Rectal smooth muscle tissue (tissue), 1 donor: Measurements from ENCODE around the gene NHS.

Source experiments
- H3K27ac ChIP-seq: one replicate; pipeline ENCODE4 v1.7.0; 2013; ENCODE audit warnings: low read depth, low read length, inconsistent platforms
- H3K27me3 ChIP-seq: one replicate; pipeline ENCODE4 v1.7.0; 2013; ENCODE audit warnings: low read length; ENCODE audit not compliant: control insufficient read depth, insufficient read depth
- H3K36me3 ChIP-seq: one replicate; pipeline ENCODE4 v1.7.0; 2013; ENCODE audit warnings: low read length; ENCODE audit not compliant: control insufficient read depth, insufficient read depth
- H3K4me1 ChIP-seq: one replicate; pipeline ENCODE4 v1.7.0; 2013; ENCODE audit warnings: low read length; ENCODE audit not compliant: control insufficient read depth, insufficient read depth
- H3K4me3 ChIP-seq: one replicate; pipeline ENCODE4 v1.7.0; 2013; ENCODE audit warnings: low read length
- H3K9ac ChIP-seq: one replicate; pipeline ENCODE4 v1.7.0; 2013; ENCODE audit warnings: low read length

NHS gene

GRCh38 chrX:17462881-17463280, 87.9 kb downstream of the NHS start:
- Histone ChIP-seq H3K27me3 (no peaks in the 10 kb centered on the region), H3K9ac (no peak overlapping the region), H3K4me1 (no peaks in the 10 kb centered on the region), H3K4me3 (no peak overlapping the region), H3K27ac (no peak overlapping the region), H3K36me3 (no peaks in the 10 kb centered on the region)

- H3K4me3 ChIP-seq: no peak overlapping the region
- H3K27ac ChIP-seq: no peak overlapping the region
- H3K36me3 ChIP-seq: no peaks in the 10 kb centered on the region
- no peaks in the 10 kb centered on the region for H3K4me1 ChIP-seq
- no peaks in the 10 kb centered on the region for H3K27me3 ChIP-seq
- H3K9ac ChIP-seq: no peak overlapping the region
These were observed 89.2 kb downstream of the NHS start for GRCh38 chrX:17464194-17464593.

GRCh38 chrX:17465201-17465600, 90.2 kb downstream of the NHS start:
- no peaks in the 10 kb centered on the region for H3K27me3 ChIP-seq
- no peak overlapping the region for H3K27ac ChIP-seq
- no peaks in the 10 kb centered on the region for H3K4me1 ChIP-seq
- no peak overlapping the region for H3K9ac ChIP-seq
- H3K36me3 ChIP-seq: no peaks in the 10 kb centered on the region
- no peak overlapping the region for H3K4me3 ChIP-seq

GRCh38 chrX:17465802-17466201, 90.8 kb downstream of the NHS start:
- no peaks in the 10 kb centered on the region for H3K27me3 ChIP-seq
- no peaks in the 10 kb centered on the region for H3K36me3 ChIP-seq
- H3K4me3 ChIP-seq: no peak overlapping the region
- no peaks in the 10 kb centered on the region for H3K4me1 ChIP-seq
- H3K27ac ChIP-seq: no peak overlapping the region
- H3K9ac ChIP-seq: no peak overlapping the region

- Histone ChIP-seq H3K4me1 (no peaks in the 10 kb centered on the region), H3K36me3 (no peaks in the 10 kb centered on the region), H3K9ac (no peak overlapping the region), H3K4me3 (no peak overlapping the region), H3K27ac (no peak overlapping the region), H3K27me3 (no peaks in the 10 kb centered on the region)
These were observed 95.1 kb downstream of the NHS start for GRCh38 chrX:17470136-17470535.

- H3K27ac ChIP-seq: no peak overlapping the region
- H3K9ac ChIP-seq: no peak overlapping the region
- H3K4me3 ChIP-seq: no peak overlapping the region
These were observed 96.1 kb downstream of the NHS start for GRCh38 chrX:17471121-17471520.

GRCh38 chrX:17471861-17472260, 96.9 kb downstream of the NHS start:
- no peaks in the 10 kb centered on the region for H3K36me3 ChIP-seq
- H3K9ac ChIP-seq: no peak overlapping the region
- H3K27ac ChIP-seq: no peak overlapping the region
- no peaks in the 10 kb centered on the region for H3K4me1 ChIP-seq
- no peaks in the 10 kb centered on the region for H3K27me3 ChIP-seq
- no peak overlapping the region for H3K4me3 ChIP-seq

More at GRCh38 chrX:17471121-17471520, 96.1 kb downstream of the NHS start:
- no peaks in the 10 kb centered on the region for H3K36me3 ChIP-seq
- no peaks in the 10 kb centered on the region for H3K27me3 ChIP-seq
- no peaks in the 10 kb centered on the region for H3K4me1 ChIP-seq

GRCh38 chrX:17472424-17472823, 97.4 kb downstream of the NHS start:
- H3K4me3 ChIP-seq: no peak overlapping the region
- no peak overlapping the region for H3K27ac ChIP-seq
- no peaks in the 10 kb centered on the region for H3K36me3 ChIP-seq
- no peak overlapping the region for H3K9ac ChIP-seq
- H3K4me1 ChIP-seq: no peaks in the 10 kb centered on the region
- no peaks in the 10 kb centered on the region for H3K27me3 ChIP-seq

GRCh38 chrX:17473021-17473420, 98.0 kb downstream of the NHS start:
- Histone ChIP-seq H3K36me3 (no peaks in the 10 kb centered on the region), H3K4me3 (no peak overlapping the region), H3K9ac (no peak overlapping the region), H3K27me3 (no peaks in the 10 kb centered on the region), H3K27ac (no peak overlapping the region), H3K4me1 (no peaks in the 10 kb centered on the region)

- Histone ChIP-seq H3K4me3 (no peak overlapping the region), H3K4me1 (no peaks in the 10 kb centered on the region), H3K27me3 (no peaks in the 10 kb centered on the region), H3K9ac (no peak overlapping the region), H3K27ac (no peak overlapping the region), H3K36me3 (no peaks in the 10 kb centered on the region)
These were observed 99.9 kb downstream of the NHS start for GRCh38 chrX:17474892-17475291.

- H3K36me3 ChIP-seq: no peaks in the 10 kb centered on the region
- H3K27ac ChIP-seq: no peak overlapping the region
- H3K4me1 ChIP-seq: no peaks in the 10 kb centered on the region
- H3K27me3 ChIP-seq: no peaks in the 10 kb centered on the region
- no peak overlapping the region for H3K4me3 ChIP-seq
- no peak overlapping the region for H3K9ac ChIP-seq
These were observed 100.6 kb downstream of the NHS start for GRCh38 chrX:17475449-17476217.

GRCh38 chrX:17476411-17476810, 101.4 kb downstream of the NHS start:
- no peaks in the 10 kb centered on the region for H3K4me1 ChIP-seq
- H3K4me3 ChIP-seq: no peak overlapping the region
- H3K36me3 ChIP-seq: no peaks in the 10 kb centered on the region
- no peak overlapping the region for H3K27ac ChIP-seq
- H3K9ac ChIP-seq: no peak overlapping the region
- H3K27me3 ChIP-seq: no peaks in the 10 kb centered on the region

- Histone ChIP-seq H3K9ac (no peak overlapping the region), H3K27me3 (no peaks in the 10 kb centered on the region), H3K4me3 (no peak overlapping the region), H3K4me1 (no peaks in the 10 kb centered on the region), H3K27ac (no peak overlapping the region), H3K36me3 (no peaks in the 10 kb centered on the region)
These were observed 106.1 kb downstream of the NHS start for GRCh38 chrX:17481086-17481485.
